Neutrophil (primary cell): Measurements from ENCODE around the gene ANKH.

ENCODE experiments used
- H3K27ac ChIP-seq: fragments of 200-600 bp; sonication (generic); 2 replicates; pipeline ENCODE4 v1.5.1; 2016; ENCODE audit warnings: mild to moderate bottlenecking, moderate library complexity
- H3K27me3 ChIP-seq: fragments of 200-600 bp; sonication (generic); 2 replicates; pipeline ENCODE4 v1.6.0; 2016; ENCODE audit warnings: mild to moderate bottlenecking
- H3K36me3 ChIP-seq: fragments of 200-600 bp; sonication (generic); 2 replicates; pipeline ENCODE4 v1.5.1; 2017
- H3K4me1 ChIP-seq, 2 experiments: fragments of 200-600 bp in 1 of 2; sonication (generic) in 1 of 2; 1 replicate in 1 of 2; 2 replicates in 1 of 2; pipeline versions ENCODE4 v1.5.1 to v1.6.1; 2013 to 2016; ENCODE audit warnings: low read depth in 1 of 2, low read length in 1 of 2, mild to moderate bottlenecking in 1 of 2, moderate library complexity in 1 of 2; ENCODE audit not compliant: control insufficient read depth in 1 of 2, insufficient read depth in 1 of 2
- H3K4me3 ChIP-seq, 2 experiments: fragments of 200-600 bp in 1 of 2; sonication (generic) in 1 of 2; 1 replicate in 1 of 2; 2 replicates in 1 of 2; pipeline ENCODE4 v1.5.1; 2013 to 2016; ENCODE audit warnings: low read depth in 1 of 2, low read length in 1 of 2, mild to moderate bottlenecking in 1 of 2, moderate library complexity in 1 of 2
- H3K9me3 ChIP-seq: fragments of 200-600 bp; sonication (generic); 2 replicates; pipeline ENCODE4 v1.5.1; 2016
- CTCF ChIP-seq: fragments of 200-600 bp; sonication (generic); IDR thresholded peaks from 2 replicates; pipeline ENCODE4 v1.5.1; 2016; ENCODE audit warnings: antibody characterized with exemption

ANKH gene

GRCh38 chr5:14894748-14895147 is 23.2 kb upstream of the ANKH start:
- no peak overlapping the region for H3K27ac ChIP-seq
- H3K27me3 ChIP-seq: no peaks in the 10 kb centered on the region
- no peak for TF ChIP-seq CTCF
- no peaks in the 10 kb centered on the region for H3K4me1 ChIP-seq
- H3K9me3 ChIP-seq: no peaks in the 10 kb centered on the region
- no peak overlapping the region for H3K4me3 ChIP-seq
- H3K36me3 ChIP-seq: no peaks in the 10 kb centered on the region

GRCh38 chr5:14893381-14893780 is 21.8 kb upstream of the ANKH start:
- no peak overlapping the region for H3K27ac ChIP-seq
- no peaks in the 10 kb centered on the region for H3K27me3 ChIP-seq
- no peak overlapping the region for H3K4me3 ChIP-seq
- TF ChIP-seq CTCF: no peak
- no peaks in the 10 kb centered on the region for H3K4me1 ChIP-seq
- H3K36me3 ChIP-seq: no peaks in the 10 kb centered on the region
- no peaks in the 10 kb centered on the region for H3K9me3 ChIP-seq

GRCh38 chr5:14890846-14891245 is 19.3 kb upstream of the ANKH start:
- no peak overlapping the region for H3K27ac ChIP-seq
- no peaks in the 10 kb centered on the region for H3K36me3 ChIP-seq
- no peaks in the 10 kb centered on the region for H3K9me3 ChIP-seq
- H3K4me3 ChIP-seq: no peak overlapping the region
- TF ChIP-seq CTCF: no peak
- no peaks in the 10 kb centered on the region for H3K4me1 ChIP-seq
- peaks cover 5% of the 10 kb centered on the region for H3K27me3 ChIP-seq

- peaks cover 9% of the 10 kb centered on the region for H3K27me3 ChIP-seq
- no peak overlapping the region for H3K4me3 ChIP-seq
- no peaks in the 10 kb centered on the region for H3K9me3 ChIP-seq
- TF ChIP-seq CTCF: no peak
- no peaks in the 10 kb centered on the region for H3K4me1 ChIP-seq
- H3K27ac ChIP-seq: no peak overlapping the region
- H3K36me3 ChIP-seq: no peaks in the 10 kb centered on the region
Measured at GRCh38 chr5:14884062-14884612, 12.6 kb upstream of the ANKH start.

GRCh38 chr5:14882658-14883580 is 11.3 kb upstream of the ANKH start:
- Histone ChIP-seq H3K36me3 (no peaks in the 10 kb centered on the region), H3K4me1 (no peaks in the 10 kb centered on the region), H3K27ac (no peak overlapping the region), H3K4me3 (no peak overlapping the region), H3K27me3 (peaks cover 16% of the 10 kb centered on the region), H3K9me3 (no peaks in the 10 kb centered on the region)
- TF ChIP-seq CTCF: no peak
